NK-92 (cell line): Measurements from ENCODE around the gene TC2N.
"Not testable (repeated sequence)": the region's sequence is repeated elsewhere in the genome, so short reads cannot be mapped to it uniquely, and the experiment has no call there.

ENCODE experiments used
- DNase-seq: peaks from one replicate; lab custom pipeline; 2025; ENCODE audit not compliant: unreplicated experiment; lab: John Stamatoyannopoulos, UW

The TC2N gene

DNA sequence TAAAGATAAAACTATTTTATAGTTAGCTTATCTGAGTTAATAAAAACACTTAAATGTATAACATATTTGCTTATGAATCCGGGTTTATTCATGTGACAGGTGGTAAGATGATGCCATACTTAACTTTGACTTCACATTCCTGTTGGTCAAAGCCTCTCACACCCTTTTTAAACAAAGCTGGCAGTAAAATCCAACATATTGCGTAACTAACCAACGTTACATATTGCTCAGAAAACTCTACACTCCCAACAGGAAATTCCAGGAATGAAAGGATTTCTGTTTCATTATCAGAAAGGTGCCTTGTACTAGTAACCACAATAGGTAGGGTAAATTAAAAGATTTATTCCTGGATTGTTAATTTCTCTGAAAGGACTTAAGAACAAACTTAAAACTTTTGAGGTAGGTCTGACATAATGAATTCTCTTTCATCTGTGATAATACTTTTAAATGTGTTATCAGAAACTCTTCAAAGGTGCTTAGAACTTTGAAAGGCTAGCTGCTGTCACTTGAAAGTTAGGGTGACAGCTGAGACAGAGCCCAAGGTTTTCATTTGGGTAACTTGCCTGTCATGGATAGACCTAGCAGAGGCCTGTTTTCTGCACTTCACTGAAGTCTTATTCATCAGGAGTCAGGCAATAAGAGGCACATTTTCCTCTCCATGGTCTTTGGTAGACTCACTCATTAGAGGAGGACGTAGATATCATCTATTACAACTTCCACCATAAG, 111.6 kb downstream of the TC2N start:
- DNase-seq = no peak

GRCh38 chr14:91754819-91755218, 112.5 kb downstream of the TC2N start:
- DNase-seq = no peak

DNA sequence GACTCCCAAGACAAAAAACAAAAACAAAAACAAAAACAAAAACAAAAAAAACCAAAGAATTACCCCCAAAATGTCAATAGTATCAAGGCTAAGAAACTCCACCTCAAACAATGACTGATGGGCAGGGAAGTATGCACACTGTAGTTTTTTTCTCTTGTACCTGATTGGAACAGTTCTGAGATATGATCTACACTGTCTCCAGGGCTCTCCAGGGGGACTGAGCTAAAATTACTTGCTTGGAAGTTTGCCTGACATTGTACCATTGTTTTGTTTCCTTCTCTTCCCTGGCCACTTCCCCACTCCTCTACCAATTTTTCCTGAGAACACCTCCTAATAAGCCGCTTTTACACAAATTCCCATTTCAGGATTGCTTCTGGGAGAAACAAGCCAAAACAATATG, 113.2 kb downstream of the TC2N start:
- DNase-seq = no peak

DNA sequence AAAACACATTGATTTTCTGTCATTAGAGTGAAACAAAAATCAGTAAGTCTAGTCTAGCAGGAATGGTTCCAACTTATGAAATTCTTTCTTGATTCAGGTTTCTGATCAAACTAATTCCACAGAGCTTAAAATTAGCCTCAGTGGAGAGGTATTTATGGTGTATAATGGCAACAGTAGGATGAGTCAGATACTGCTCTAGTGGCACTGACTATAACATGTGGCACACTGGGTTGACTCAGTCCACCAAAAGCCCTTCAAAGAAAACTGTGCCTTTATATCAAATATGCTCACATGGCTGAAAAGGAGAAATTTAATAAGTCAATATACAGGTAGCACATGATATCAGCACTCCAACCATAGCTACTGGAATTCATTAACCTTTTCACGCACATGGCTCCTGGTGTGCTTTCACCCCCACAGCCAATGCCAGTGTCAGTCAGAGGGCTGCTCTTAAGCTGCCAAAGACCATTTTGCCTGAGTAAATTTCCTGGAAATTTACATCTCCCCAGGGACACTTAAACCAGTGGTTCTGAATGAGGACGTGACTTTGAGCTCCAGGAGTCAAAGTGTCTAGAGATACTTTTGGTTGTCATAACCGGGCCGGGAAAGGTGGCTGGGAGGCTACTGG, 113.7 kb downstream of the TC2N start:
- no peak for DNase-seq

DNA sequence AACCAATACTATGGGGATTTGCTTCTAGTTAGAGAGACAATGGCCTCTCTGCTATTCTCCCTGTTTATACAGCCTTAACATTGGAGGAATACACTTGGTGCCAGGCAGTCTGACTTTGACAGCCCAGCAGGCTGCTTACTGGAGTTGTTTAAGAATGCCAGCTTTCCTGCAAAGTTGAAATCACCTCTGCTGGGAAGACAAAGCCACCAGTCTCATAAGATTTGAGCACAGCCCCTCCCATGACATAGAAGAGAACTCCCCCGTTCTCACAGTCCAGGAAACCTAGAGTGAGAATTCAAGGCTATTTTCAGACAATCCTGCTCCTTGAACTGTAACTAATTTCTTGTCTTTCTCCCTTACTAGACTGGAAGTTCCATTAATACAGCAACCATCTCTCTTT, 114.4 kb downstream of the TC2N start:
- DNase-seq = no peak

DNA sequence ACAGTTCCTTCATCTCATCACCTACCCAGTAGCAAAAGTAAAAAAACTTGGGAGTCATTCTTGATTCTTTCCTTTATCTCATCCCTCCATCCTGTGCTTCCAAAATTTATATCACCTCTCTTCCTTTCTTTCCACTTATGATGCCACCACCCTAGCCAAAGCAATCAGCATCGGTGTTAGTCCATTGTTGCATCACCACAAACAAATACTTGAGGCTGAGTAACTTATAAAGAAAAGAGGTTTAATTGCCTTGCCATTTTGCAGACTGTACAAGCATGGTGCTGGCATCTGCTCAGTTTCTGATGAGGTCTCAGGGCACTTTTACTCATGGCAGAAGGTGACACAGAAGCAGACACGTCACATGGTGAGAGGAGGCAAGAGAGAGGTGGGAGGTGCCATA, 115.6 kb downstream of the TC2N start:
- DNase-seq = no peak

DNA sequence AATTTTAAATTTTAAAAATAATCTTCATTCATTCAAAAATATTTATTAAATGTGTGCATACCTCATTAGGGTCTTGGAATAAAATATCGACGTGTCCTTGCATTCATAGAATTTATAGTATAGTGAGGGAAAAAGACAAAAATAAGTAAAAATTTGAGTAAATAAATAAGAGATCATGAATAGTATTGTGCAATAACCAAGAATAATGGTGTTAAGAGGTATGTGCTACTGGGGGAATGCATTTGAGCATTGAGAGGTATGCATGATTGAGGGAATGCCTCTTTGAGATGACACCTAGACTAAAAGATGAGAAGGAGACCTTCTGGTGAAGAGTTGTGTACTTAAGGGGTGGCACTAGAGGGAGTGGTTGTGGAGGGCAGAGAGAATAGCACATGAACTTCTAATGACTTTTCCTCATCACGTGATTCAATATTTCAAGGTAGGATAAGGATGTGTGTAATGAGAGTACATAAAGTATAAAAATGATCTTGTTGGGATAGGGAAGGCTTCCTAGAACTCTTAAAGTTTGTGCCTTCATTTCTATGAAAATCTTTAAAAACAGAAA, 116.6 kb downstream of the TC2N start:
- no peak for DNase-seq

- DNase-seq = no peak
Observed at GRCh38 chr14:91749868-91750267, 117.5 kb downstream of the TC2N start.

- DNase-seq = no peak
Observed at GRCh38 chr14:91748049-91748448, 119.3 kb downstream of the TC2N start.

GRCh38 chr14:91745344-91745743, 122.0 kb downstream of the TC2N start:
- no peak for DNase-seq

DNA sequence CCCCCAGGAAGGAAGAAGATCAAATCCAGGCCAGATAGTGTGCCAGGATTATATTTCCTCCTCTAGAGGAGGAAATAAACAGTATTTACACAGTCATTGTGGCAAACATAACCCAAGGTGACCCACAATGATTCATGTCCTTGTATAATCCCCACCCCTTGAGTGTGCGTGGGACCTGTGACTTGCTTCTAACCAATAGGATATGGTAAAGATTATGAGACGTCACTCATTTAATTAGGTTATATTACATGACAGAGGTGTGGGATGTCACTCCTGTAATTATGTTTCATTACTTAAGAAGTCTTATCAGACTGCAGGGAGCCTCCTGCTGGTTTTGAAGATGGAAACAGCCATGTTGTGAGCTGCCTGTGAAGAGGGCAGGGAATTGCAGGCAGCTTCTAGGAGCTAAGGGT, 123.3 kb downstream of the TC2N start:
- no peak for DNase-seq

DNA sequence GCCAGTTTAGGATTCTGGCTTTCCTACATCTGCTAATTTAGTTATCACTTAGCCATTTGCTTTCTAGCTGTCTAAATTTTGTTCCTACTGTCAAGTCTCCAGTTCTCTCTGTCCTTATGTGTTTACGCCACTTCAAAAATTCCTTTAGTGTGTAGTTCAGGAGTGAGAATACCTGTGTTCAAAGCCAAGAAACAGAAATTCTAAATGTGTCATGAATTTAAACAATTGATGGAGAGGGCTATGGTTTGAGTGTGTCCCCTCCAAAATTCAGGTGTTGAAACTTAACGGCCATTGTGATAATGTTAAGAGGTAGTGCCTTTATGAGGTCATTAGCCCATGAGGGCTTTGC, 124.1 kb downstream of the TC2N start:
- DNase-seq = no peak

GRCh38 chr14:91742621-91743304, 124.6 kb downstream of the TC2N start:
- no peak for DNase-seq

DNA sequence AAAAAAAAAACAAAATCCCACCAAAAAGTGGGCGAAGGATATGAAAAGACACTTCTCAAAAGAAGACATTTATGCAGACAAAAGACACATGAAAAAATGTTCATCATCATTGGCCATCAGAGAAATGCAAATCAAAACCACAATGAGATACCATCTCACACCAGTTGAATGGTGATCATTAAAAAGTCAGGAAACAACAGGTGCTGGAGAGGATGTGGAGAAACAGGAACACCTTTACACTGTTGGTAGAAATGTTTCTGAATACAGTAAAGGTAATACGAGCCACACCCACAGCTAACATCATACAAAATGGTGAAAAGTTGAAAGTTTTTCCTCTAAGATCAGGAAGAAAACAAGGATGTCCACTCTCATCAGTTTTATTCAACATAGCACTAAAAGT, 127.5 kb downstream of the TC2N start:
- DNase-seq = not testable (repeated sequence)

DNA sequence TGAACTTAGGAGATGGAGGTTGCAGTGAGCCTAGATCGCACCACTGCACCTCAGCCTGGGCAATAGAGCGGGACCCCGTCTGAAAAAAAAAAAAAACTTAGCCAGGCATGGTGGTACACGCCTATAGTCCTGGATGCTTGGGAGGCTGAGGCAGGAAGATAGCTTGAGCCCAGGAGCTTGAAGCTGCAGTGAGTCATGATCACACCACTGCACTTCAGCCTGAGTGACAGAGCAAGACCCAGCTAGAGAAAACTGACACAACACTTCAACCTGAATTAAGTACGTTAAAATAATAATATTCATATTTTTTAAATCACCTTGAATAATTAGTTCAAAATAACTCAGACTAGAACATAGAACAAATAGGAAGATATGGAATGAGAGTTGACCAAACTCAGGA, 129.7 kb downstream of the TC2N start:
- DNase-seq = no peak

- no peak for DNase-seq
Observed at GRCh38 chr14:91732859-91733477, 134.4 kb downstream of the TC2N start.

GRCh38 chr14:91732439-91732838, 134.9 kb downstream of the TC2N start:
- DNase-seq = no peak

DNA sequence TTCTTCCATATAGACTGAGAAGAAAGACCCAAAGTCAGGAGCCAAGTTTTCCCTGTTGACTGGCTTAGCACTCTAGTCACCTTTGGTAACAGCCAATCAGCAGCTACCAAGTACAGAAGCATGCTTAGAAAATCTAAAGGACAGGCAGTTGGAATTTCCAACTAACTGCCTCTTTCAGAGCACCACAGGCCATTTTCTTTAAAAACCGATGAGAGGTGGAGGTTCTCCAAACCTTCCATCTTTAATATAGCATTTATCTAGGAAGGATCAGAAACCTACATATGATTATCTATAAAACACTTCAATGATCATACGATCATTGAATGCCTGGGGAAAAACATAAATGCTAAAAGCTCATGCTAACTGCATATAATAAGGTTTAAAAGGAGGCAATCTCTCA, 135.3 kb downstream of the TC2N start, which contains the start of gene CATSPERB:
Gene CATSPERB (minus strand): TSS at position 101 of the 400 bp plus-strand sequence. CDS start 2,607 bp downstream, outside the sequence.
- no peak for DNase-seq

DNA sequence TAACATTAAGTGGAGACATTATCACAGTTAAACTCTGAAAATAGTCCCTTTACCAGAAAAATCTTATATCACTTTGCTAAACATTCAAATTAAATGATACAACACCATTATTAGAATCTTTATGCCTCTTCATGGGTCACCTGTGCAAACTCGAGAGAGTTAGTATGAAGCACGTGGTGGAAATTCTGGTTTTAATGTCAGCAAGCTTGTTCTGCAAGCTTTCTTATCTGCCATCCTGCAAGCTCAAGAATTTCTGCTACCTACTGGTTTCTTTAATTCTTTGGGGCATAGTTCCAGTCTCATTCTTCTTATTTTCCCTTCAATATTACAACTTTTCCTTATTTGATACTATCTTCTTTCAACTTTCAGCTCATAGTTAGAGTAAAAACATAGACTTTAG, 136.3 kb downstream of the TC2N start:
- DNase-seq = no peak

DNA sequence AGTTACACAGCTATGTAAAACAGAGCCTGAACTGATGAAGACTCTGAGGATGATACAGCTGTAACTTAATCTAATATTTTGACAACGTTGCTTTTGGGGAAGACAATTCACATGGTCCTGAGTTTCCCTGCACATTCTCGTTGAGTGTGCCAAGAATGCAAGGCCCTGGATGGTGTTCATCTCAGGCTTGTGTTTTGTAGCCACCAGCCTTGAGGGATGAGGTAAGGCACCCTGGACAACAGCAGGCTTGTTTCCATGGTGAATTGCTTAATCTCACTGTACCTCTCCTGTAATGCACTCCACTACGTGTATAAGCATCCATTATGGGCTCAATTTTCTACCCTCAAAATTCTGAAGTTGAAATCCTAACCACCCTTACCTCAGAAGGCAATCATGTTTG, 137.6 kb downstream of the TC2N start:
- DNase-seq = no peak
